Measurements from ENCODE around the gene B9D1.

B9D1 gene

GRCh38 chr17:19388791-19389785 lies 26.6 kb upstream of the B9D1 start:
- no peak for DNase-seq

DNA sequence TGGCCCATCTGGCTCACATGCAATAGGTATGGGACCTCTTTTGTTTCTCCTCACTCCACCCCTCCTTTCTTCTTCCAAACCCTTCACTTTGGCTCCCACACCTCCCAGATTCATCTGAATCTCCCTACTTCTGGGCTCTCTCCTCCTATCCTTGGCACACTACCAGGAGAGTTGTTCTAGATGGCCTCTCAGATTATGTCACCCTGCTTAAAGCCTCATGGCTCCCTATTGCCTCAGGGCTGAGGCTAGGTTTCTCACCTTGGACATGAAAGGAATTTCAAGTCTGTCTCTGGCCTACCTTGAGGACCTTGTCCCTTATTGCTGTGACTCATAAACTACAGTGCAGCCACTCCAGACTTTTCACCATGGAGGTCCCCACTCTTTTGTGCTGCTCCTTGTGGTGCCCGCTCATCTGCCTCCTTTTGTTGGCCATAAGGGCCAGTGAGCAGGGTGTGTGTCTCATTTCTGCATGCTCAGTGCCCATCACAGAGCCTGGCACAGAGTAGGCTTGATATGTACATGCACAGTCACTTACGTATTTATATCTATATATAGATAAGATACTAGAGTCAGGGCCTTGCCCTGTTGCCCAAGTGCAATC lies 25.5 kb upstream of the B9D1 start:
- DNase-seq: no peak

GRCh38 chr17:19386974-19387920 lies 24.7 kb upstream of the B9D1 start, which contains the start of gene MFAP4:
Gene MFAP4, minus strand, starts transcription at chr17:19387190. Its CDS starts 35 bp downstream, at chr17:19387155.
- no peak for DNase-seq

- DNase-seq: peak in 1 of 2 donors; percentile 77
Measured at GRCh38 chr17:19386051-19386929, 23.8 kb upstream of the B9D1 start.

- no peak for DNase-seq
Measured at GRCh38 chr17:19385521-19385983, 23.0 kb upstream of the B9D1 start.

GRCh38 chr17:19384723-19385391 lies 22.3 kb upstream of the B9D1 start:
- peak in 1 of 2 donors; percentile 35 for DNase-seq

- no peak for DNase-seq
Measured at GRCh38 chr17:19383681-19384470, 21.4 kb upstream of the B9D1 start.

DNA sequence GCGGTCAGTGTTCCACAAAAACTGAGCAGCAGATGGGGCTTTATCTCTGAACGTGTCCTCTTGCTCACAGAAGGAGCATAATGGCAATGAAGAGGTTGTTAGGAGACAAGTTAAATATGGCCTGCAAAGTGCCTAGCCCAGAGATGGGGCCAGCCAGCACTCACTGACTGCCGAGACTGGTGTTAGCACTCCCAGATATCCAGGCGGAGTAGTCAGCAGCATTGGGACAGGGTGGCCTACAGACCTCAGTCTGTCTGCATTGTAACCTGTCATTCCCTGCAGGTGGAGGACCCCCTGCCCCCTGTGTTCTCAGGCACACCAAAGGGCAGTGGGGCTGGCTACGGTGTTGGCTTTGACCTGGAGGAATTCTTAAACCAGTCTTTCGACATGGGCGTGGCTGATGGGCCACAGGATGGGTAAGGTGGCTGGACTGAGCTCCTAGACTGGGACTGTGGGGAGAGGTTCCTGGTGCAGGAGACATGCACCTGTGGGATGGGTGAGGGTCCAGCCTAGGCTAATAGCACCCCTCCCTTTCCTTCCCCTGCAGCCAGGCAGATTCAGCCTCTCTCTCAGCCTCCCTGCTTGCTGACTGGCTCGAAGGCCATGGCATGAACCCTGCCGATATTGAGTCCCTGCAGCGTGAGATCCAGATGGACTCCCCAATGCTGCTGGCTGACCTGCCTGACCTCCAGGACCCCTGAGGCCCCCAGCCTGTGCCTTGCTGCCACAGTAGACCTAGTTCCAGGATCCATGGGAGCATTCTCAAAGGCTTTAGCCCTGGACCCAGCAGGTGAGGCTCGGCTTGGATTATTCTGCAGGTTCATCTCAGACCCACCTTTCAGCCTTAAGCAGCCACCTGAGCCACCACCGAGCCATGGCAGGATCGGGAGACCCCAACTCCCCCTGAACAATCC lies 20.3 kb upstream of the B9D1 start:
- DNase-seq: no peak

DNA sequence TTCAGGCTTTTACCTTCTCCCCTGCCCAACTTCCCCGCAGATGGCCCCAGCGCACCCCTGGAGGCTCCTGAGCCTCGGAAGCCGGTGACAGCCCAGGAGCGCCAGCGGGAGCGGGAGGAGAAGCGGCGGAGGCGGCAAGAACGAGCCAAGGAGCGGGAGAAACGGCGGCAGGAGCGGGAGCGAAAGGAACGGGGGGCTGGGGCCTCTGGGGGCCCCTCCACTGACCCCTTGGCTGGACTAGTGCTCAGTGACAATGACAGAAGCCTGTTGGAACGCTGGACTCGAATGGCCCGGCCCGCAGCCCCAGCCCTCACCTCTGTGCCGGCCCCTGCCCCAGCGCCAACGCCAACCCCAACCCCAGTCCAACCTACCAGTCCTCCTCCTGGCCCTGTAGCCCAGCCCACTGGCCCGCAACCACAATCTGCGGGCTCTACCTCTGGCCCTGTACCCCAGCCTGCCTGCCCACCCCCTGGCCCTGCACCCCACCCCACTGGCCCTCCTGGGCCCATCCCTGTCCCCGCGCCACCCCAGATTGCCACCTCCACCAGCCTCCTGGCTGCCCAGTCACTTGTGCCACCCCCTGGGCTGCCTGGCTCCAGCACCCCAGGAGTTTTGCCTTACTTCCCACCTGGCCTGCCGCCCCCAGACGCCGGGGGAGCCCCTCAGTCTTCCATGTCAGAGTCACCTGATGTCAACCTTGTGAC lies 19.4 kb upstream of the B9D1 start:
- DNase-seq: no peak

GRCh38 chr17:19381361-19381740 lies 18.8 kb upstream of the B9D1 start:
- no peak for DNase-seq

GRCh38 chr17:19380481-19381301 lies 18.2 kb upstream of the B9D1 start:
- DNase-seq: no peak

DNA sequence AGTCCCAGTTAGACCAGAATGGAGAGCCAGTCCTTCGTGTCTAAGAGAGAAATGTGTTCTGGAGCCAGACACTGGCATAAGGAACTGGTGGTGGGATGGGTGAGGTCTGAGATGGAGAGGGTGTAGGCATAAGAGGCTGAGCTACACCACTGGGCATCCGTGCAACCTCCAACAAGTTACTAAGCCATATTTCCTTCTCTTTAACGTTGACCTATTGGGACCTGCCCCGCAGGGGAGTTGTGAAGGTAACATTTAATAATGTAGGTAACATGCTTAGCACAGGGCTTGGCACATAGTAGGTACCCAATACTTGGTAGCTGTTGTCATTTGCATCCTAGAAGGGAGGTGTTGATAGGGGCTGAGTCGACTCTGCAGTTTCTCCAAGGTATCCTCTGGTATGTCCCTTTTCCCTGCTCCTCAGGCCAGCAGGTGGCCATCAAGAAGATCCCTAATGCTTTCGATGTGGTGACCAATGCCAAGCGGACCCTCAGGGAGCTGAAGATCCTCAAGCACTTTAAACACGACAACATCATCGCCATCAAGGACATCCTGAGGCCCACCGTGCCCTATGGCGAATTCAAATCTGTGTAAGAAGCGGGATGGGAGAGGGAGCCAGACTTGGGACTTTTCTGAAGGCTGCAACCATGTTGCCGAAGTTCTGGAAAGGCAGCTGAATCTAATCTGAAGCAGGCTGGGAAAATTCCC lies 17.0 kb upstream of the B9D1 start:
- DNase-seq: no peak

GRCh38 chr17:19378416-19379360 lies 16.2 kb upstream of the B9D1 start, which contains the start of gene MAPK7:
Gene MAPK7, plus strand, starts transcription at chr17:19378498. Its CDS starts 403 bp downstream, at chr17:19378901.
- no peak for DNase-seq

GRCh38 chr17:19377602-19378415 lies 15.3 kb upstream of the B9D1 start:
- DNase-seq: peak; percentile 97 to 99

DNA sequence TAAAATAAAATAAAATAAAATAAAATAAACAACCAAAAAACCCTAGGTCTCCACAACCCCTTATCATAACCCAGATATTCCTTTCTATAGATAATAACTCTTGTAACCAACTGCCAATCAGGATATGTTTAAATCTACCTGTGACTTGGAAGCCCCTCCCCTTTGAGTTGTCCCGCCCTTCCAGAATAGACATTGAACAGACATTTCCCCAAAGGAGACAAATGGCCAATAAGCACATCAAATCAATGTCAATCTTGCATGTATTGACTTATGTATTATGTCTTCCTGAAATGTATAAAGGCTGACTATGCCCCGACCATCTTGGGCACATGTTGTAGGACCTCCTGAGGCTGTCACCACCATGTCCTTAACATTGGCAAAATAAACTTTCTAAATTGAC lies 14.3 kb upstream of the B9D1 start:
- no peak for DNase-seq
